ENCODE data around the gene TM4SF1. TPM values are rescaled to one million over a fixed set of nuclear protein-coding genes. Genes with fewer than 3 reads are reported as not detected.
A peak's percentile ranks its signal among the peaks of the same experiment; 100 is the strongest.

Gene TM4SF1
- total RNA-seq, 1 donor from 2014 or later, result 97.7 TPM

DNA sequence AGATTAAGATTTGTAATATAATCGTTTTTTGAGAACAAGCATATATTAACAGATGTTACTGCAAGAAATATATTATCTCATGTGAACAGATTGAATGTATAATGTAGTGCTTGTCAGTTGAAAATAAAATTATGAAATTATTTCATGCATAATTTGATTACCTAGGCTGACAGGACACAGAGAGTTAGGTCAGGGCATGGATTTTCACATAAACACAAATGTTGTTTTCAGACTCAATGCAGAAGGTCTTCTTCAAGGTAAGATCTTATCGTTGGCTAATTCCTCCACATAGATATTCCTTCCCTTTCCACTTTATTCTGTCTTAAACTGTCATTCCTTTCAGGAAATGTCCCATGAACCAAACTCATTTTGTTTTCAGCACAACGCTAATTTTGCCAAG is 20.1 kb upstream of the TM4SF1 start:
- no peaks in the 10 kb centered on the region for H3K36me3 ChIP-seq
- H3K9me3 ChIP-seq, result no peaks in the 10 kb centered on the region
- intact Hi-C loops (cut with DNase I), result loop anchor here (10.0 kb wide), 1 partner anchor 77 kb away; the partner anchor contains the start of gene TM4SF4
- H3K4me1 ChIP-seq, result no peaks in the 10 kb centered on the region
- H3K4me3 ChIP-seq, result no peak overlapping the region
- DNase-seq (ENCODE audit: extremely low spot score in 2 of 2), result no peak
- TF ChIP-seq, protein P1, sequence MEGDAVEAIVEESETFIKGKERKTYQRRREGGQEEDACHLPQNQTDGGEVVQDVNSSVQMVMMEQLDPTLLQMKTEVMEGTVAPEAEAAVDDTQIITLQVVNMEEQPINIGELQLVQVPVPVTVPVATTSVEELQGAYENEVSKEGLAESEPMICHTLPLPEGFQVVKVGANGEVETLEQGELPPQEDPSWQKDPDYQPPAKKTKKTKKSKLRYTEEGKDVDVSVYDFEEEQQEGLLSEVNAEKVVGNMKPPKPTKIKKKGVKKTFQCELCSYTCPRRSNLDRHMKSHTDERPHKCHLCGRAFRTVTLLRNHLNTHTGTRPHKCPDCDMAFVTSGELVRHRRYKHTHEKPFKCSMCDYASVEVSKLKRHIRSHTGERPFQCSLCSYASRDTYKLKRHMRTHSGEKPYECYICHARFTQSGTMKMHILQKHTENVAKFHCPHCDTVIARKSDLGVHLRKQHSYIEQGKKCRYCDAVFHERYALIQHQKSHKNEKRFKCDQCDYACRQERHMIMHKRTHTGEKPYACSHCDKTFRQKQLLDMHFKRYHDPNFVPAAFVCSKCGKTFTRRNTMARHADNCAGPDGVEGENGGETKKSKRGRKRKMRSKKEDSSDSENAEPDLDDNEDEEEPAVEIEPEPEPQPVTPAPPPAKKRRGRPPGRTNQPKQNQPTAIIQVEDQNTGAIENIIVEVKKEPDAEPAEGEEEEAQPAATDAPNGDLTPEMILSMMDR (IDR thresholded peaks at IDR 0.05), result no peak
- TF ChIP-seq POLR2A (IDR thresholded peaks at IDR 0.05) (no peak), POLR2AphosphoS5 (IDR thresholded peaks at IDR 0.05; ENCODE audit: insufficient read depth in 1 of 2, low read depth in 1 of 2) (no peak)
- no peaks in the 10 kb centered on the region for H3K27me3 ChIP-seq
- H3K27ac ChIP-seq, result no peak overlapping the region

DNA sequence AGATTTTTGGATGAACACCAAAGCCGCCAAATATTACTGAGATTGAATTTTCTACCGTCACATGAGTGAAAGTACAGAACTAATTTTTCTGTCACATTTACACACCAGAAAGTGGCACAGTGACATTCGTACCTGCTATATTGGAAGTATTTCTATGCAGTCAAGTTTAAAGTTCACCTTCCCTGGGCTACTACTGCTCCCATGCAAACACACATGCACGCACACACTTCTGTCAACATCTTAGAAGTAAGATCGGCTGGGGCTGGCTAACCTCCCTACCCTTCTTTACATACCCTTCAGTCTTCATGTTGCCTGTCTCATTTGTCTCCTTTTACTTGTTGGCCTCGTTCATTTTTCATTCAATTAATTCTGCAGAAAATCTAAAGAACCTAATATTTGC is 19.0 kb upstream of the TM4SF1 start:
- TF ChIP-seq POLR2AphosphoS5 (IDR thresholded peaks at IDR 0.05; ENCODE audit: insufficient read depth in 1 of 2, low read depth in 1 of 2), result no peak
- TF ChIP-seq, protein P1 (IDR thresholded peaks at IDR 0.05), result no peak
- no peak for TF ChIP-seq POLR2A (IDR thresholded peaks at IDR 0.05)
- H3K36me3 ChIP-seq, result no peaks in the 10 kb centered on the region
- no peak overlapping the region for H3K27ac ChIP-seq
- DNase-seq (ENCODE audit: extremely low spot score in 2 of 2), result no peak
- no peak overlapping the region for H3K4me3 ChIP-seq
- no peaks in the 10 kb centered on the region for H3K27me3 ChIP-seq
- no peaks in the 10 kb centered on the region for H3K4me1 ChIP-seq
- no peaks in the 10 kb centered on the region for H3K9me3 ChIP-seq
- intact Hi-C loops (cut with DNase I), result loop anchor here (10.0 kb wide), 1 partner anchor 78 kb away; the partner anchor contains the start of gene TM4SF4

DNA sequence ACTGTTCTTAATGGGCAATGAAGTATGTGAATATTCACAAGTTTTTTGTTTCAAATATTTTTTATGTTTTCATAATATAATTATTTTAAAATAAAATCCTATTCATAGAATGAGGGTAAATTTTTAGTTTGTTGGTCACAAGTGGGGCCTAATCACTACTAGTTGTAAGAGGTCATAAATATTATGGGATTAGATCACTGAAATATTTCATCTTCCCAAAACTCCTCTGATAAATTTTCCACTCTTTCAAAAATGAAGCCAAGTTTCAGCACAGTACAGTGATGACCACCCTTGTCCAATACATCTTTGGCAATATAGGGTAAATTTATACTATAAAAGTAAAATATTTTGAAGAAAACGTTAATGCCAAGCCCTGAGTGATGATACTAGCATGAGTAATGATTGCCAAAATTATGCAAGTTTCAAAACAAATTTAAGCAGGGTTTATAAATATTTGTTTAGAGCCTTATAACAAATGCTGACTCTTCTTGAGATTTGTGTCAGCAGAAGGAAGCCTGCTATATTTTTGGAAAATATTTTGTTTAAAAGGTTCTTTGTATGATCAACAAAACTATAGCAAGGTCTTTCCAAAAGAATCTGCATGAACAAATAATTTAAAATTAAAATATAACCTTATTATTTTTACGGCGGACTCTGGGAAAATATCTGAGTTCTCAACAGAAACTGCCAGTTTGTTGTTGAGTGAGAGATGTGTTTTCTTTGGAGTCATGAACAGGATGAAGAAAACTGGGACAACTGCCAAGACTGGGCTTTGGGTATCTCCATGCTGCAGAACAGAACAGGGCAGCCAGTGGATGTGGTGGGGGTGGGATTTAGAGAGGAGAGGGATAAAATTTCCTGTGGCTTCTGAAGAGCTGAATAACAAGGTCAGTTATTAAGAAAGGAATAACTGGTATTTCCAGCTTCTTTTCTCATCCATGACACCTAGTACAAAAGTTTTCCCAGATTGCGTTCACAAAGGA is 17.9 kb upstream of the TM4SF1 start:
- H3K9me3 ChIP-seq, result no peaks in the 10 kb centered on the region
- H3K4me1 ChIP-seq, result no peaks in the 10 kb centered on the region
- H3K36me3 ChIP-seq, result no peaks in the 10 kb centered on the region
- no peak overlapping the region for H3K4me3 ChIP-seq
- H3K27ac ChIP-seq, result no peak overlapping the region
- no peak for DNase-seq (ENCODE audit: extremely low spot score in 2 of 2)
- TF ChIP-seq, protein P1 (IDR thresholded peaks at IDR 0.05), result no peak
- TF ChIP-seq POLR2A (IDR thresholded peaks at IDR 0.05), result no peak
- TF ChIP-seq POLR2AphosphoS5 (IDR thresholded peaks at IDR 0.05; ENCODE audit: insufficient read depth in 1 of 2, low read depth in 1 of 2), result no peak
- intact Hi-C loops (cut with DNase I), result loop anchor here (10.0 kb wide), 1 partner anchor 79 kb away; the partner anchor contains the start of gene TM4SF4
- no peaks in the 10 kb centered on the region for H3K27me3 ChIP-seq

- no peak for DNase-seq (ENCODE audit: extremely low spot score in 2 of 2)
- H3K27ac ChIP-seq, result no peak overlapping the region
- H3K4me1 ChIP-seq, result no peaks in the 10 kb centered on the region
- no peaks in the 10 kb centered on the region for H3K36me3 ChIP-seq
- H3K27me3 ChIP-seq, result no peaks in the 10 kb centered on the region
- intact Hi-C loops (cut with DNase I), result loop anchor here (10.0 kb wide), 1 partner anchor 81 kb away; the partner anchor contains the start of gene TM4SF4
- H3K9me3 ChIP-seq, result no peaks in the 10 kb centered on the region
- TF ChIP-seq POLR2A (IDR thresholded peaks at IDR 0.05) (no peak), POLR2AphosphoS5 (IDR thresholded peaks at IDR 0.05; ENCODE audit: insufficient read depth in 1 of 2, low read depth in 1 of 2) (peak in 1 of 2 donors; percentile 20)
- TF ChIP-seq, protein P1 (IDR thresholded peaks at IDR 0.05), result peak; percentile 18 to 48 (median 37)
- no peak overlapping the region for H3K4me3 ChIP-seq
Measured at GRCh38 chr3:149393345-149394160, 16.1 kb upstream of the TM4SF1 start.

All from vagina (tissue), 2 donors.